Measurements from ENCODE around the gene TM7SF3.
"Not testable (repeated sequence)": the region's sequence is repeated elsewhere in the genome, so short reads cannot be mapped to it uniquely, and the experiment has no call there.

TM7SF3 gene

DNA sequence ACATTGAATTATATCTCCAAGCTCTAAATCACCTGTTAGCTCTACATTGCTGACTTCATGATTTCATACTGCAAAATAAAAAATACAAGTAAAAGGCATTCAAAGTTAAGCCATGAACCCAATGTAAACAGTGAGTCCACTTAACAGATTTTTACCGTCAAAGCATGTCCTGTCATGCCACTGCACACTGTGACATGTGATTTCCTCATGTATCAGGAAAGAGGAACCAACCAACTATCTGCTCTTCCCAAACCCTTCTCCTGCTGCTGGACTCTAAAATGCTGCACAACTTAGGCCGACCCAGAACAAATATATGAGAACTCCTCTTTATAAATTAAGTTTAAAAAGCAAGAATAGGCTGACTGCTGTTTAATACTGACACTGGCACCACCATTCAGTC, 37.5 kb downstream of the TM7SF3 start:
- no peak for DNase-seq

DNA sequence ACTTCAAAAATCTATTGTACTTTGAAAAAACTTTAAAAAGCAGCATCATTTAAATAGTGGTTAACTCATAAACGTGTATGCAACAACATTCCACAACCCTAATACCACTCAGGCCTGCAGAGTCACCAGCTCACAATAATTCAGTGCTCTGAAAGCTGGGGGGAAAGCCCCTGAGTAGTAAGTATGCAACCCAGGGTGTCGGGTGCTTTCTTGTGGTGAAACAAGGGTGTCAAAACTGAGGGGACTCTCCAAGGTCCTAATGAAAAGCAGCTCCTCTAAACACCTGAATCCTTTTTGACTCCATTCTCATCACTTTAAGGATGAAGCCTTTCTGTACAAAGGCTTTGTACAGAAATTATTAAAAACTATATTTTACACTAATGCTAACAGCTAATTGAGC, 42.2 kb downstream of the TM7SF3 start:
- no peak for DNase-seq

DNA sequence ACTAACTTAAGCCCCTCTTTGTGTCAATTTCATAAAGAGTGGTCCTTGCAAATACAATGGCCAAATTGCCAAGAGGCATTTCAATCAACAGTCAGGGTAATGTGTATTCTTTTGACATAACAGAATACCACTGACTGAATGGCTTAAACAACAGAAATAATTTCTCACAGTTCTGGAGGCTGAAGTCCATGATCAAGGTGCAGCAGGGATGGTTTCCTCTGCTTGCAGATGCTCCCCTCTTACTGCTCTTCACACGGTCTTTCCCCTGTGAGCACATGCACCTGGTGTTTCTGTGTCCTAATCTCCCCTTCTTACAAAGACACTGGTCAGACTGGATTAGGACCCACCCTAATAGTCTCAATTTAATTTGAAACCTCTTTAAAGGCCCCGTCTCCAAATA, 44.0 kb downstream of the TM7SF3 start:
- no peak for DNase-seq

DNA sequence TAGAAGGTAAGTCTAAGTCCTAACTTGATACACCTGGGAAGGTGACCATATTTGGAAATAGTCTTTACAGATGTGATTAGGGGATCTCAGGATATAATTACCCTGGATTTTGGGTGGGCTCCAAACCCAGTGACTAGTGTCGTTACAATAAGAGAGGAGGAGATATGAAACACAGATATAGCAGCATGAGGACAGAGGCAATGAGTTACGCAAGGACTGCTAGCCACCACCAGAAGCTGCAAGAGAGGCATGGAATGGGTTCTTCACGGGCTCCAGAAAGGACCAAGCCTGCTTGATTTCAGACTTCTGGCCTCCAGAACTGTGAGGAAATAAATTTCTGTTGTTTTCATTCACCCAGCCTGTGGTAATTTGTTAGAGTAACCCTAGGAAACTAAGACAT, 47.3 kb downstream of the TM7SF3 start:
- no peak for DNase-seq

DNA sequence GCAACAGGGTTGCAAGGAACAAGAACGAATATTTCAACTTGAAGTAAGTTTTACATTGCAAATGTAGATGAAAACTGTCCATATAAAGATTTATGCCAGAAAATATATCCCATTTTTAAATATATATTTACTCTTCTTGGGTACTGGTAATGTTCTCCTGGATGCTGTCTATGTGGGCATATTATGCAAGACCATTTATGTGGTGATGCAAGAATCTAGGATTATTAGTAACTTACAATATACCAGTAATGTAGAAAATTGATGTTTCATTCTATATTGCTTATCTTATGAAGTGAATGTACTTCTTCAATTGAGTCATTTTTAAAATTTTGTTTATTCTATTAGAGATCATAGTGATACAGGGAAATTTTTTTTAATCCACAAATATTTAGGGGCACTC, 50.8 kb downstream of the TM7SF3 start:
- no peak for DNase-seq

DNA sequence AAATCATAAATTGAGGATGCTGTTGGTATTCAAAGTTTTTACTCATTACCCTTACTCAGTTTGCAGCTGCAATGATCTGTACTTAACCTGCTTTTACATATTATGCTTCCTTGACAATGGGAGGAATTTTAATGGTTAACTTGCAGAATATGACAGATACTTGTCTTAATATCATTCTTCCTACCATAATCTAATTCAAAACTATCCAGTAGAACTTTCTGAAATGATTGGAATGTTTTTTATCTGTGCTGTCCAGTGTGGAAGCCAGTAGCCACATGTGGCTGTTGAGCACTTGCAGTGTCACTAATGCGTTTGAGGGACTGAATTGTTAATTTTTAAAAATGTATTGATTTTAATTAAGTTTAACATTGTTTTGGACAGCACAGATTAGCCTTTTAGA, 52.4 kb downstream of the TM7SF3 start:
- no peak for DNase-seq

DNA sequence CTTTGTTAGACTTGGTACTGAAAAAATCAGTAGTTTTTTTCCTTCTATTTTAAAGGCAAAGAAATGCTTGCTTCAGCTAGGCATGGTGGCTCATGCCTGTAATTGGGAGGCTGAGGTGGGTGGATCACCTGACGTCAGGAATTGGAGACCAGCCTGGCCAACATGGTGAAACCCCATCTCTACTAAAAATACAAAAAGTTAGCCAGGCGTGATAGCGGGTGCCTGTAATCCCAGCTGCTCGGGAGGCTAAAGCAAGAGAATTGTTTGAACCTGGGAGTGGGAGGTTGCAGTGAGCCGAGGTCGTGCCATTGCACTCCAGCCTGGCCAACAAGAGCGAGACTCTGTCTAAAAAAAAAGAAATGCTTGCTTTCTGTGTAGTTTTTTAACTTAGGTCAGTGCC, 52.8 kb downstream of the TM7SF3 start:
- DNase-seq, result not testable (repeated sequence)

DNA sequence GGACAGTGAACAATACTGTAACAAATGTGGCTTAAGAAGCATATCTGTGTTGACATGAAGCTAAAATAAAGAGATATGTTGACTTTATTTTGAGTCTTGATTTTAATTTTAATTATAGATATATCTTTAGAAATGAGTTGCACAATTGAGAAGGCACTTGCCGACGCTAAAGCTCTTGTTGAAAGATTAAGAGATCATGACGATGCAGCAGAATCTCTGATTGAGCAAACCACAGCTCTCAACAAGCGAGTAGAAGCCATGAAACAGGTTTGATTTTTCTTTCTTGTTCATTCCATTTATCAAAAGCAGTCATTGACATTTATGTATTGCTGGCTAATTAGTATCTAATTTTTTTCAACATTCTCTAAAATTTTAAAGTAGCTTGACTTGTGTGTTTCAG, 60.2 kb downstream of the TM7SF3 start:
- DNase-seq, result no peak

DNA sequence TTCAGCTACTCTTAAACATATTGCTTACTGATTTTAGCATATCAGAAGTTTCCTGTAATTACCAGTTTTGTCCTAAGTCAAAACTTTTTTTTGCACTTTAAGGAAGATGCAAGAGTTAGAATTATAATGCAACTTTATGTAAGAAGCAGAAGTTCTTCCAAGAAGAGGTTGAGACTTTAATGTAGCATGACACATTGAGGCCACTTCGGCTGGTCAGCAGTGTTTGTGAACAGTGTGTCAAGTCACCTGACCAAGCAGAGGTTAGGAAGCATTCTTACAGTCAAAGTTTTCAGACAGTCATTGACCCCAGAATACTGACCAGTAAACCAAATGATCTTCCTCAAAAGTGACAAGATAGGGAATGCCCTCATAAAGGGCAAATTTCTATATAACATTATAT, 60.7 kb downstream of the TM7SF3 start:
- DNase-seq, result no peak

DNA sequence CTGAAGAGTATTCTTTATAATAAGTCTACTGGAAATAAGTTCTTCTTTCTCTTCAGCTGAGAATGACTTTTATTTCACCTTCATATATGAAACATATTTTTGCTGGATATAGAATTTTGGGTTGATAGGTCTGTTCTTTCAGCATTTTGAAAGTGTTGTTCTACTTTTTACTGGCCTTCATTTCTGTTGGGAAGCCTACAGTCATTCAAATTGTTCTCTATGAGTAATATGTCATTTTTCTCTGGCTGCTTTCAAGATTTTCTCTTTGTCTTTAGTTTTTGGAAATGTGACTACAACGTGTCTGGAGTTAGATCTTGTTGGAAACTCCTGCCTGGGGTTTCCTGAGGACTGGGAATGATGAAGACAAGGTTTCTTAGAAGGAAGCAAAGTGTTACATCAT, 65.9 kb downstream of the TM7SF3 start:
- no peak for DNase-seq

DNA sequence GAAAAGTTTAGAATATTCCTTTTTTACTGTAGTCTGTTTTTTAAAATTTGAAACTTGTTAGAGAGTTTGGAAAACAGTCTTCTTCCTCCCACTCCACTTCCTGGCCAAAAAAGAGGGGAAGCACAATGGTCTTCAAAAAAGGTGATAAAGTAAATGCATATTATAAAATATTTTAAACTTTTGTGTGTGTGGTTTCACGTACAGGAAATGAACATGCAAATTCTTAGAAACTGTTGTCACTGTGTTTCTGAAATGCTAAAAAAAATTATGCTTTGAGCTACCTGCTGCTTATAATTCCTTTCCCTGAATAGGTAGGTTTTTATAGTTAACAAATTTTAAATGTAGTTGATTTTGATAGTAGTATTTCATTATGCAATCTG, 73.0 kb downstream of the TM7SF3 start:
- no peak for DNase-seq

DNA sequence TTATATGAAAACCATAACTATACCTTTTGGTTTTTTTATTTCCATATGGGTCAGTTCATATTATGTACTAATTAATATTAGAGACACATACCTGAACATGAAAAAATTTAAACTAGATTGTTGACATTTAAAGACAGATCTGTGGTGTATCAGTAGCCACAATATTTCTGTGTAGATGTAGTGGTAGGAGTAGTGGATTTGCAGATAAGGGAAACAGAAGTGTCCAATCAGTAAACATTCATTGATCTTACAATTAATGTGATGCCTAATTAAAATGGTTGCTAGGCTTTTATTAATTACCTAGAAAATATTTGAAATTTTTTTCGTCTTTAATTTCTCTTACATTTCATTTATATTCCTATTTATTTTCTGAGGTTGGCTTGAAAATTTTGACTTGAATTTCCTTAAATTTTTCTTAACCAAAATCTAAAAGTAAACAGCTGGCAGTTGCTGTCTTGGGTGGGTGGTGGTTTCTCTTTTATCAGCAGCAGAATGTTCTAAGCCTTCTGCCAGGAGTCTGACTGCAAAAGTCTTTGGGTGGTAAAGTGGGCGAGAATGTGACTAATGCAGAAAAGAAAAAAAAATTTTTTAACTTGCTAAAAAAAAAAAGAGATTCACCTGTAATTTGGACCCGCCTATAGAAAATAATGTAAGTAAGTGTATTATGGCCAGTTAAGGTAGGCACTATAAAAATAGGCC, 73.5 kb downstream of the TM7SF3 start:
- no peak for DNase-seq

DNA sequence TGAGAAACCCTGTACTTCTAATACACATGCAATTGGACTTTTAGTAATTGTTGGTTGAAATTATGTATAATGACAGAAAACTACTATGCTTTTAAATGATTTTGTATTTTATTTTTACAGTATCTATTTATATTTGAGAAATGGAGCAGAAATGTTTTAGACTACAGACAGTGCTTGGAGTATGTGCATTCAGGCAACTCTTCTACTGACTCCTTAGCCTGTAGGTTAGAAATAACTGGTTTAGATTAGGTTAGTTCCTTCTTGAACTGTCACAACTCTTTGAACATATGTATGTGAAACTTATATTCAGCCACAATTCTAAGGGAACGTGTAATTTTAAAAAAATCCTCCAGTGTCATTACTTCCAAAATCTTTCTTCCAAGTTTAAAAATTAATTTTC, 74.2 kb downstream of the TM7SF3 start:
- no peak for DNase-seq

DNA sequence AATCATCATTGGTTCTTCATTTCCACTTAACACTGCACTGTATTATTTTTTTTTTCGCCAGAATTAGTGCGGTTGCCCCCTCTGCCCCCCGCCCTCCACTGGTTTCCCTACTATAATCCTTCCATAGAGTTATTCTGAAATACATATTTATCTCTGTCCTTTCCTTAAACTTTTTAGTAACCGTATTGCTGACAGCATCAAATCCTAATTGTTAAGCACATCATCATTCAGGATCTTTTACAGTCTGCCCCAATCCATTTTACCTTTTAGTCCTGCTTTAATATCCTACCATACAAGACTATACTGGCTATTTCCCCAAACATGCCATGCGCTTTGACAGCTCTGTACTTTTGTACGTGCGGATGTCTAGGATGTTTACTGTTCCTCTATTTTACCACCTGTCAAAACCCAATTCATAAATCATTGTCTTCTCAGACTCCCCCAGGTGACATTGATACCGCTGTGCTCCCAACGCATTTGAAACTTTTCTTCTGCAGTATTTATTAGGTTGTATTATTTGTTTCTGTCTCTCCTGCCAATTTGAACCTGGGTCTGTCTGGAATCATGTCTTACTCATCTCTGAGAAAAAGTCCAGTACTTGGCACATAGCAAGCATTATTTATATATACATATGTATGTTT, 74.9 kb downstream of the TM7SF3 start:
- no peak for DNase-seq

DNA sequence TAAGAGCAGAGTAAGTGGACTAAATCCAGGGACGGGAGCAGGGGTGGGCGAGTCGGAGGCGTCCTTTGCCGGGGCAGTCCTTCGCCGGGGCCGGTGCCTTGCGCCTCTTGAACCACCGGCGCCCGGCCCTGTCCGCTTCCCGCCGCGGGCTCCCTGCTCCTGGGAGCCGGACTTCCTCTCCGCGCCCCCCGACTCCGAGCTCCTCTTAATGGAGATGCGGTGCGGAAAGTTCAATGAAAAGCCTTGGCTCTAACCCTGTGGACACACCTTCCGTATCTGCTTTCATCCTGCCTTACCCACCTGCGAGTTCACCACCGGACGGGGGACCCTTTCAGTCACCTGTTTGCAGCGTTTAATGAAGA, 75.5 kb downstream of the TM7SF3 start:
- DNase-seq, result no peak

DNA sequence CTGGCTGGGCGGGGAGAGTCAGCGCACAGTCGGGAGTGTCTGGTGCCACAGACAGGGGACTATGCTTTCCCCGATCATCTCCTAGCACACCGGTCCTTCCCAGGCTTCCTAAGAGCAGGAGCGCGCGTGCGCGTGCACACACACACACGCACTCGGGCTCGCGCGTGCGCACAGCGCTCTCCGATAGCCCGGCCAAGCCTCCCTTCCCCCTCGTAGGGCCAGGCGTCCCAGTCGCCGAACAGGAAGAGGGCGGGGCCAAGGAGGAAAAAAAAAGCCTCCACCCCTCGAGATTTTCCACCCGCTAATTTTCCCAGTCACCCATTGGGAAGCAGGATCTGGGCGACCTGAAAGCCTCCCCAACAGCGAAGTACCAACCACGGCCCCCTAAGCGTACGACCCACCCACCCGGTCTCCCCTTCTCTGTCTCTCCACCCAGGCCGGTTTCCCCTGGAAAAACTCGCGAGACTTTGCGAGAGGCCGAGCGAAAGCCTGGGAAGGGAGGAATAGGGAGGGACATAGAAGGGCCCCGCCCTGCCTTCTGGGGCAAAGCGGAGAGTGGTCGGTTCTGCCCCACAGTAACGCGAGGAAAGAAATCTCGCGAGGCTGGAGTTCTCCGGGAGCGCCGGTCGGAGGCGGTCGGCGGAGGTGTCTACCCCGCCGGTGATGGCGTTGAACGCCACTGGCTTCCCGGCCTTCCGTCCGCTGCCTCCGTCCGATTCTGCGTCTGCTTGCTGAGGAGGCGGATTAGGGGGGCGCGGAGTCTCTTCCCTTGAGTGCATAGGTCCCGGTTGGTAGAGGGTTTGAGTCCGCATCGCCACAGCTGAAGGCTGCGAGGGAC, 76.1 kb downstream of the TM7SF3 start, which contains the start of the genes FGFR1OP2 and INTS13:
Gene FGFR1OP2, plus strand, starts transcription at position 608 of the 838 bp plus-strand sequence. CDS start 15,689 bp downstream, outside the sequence.
Gene INTS13, minus strand, starts transcription at position 119 of the 838 bp plus-strand sequence. CDS start 1,178 bp downstream, outside the sequence.
- peak; percentile 97 to 98 for DNase-seq

DNA sequence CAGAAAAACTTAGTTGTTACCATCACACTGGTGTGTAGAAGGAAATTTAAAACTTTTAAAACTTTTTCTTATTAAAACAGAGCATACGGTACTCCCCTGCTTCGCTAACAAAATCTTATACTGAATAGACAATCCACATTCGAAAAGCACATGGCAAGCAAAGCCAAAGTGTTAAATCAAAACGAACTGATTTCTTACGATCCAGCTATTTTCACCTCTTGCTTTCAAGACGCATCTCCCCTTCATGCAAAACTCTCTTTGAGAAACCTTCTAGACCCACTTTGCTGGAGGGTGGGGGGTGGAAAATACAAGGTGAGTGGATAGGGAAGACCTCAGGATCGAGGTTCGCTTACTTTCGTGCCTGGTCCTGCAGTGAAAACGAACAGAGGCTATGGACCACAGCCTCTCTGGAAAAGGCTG, 76.7 kb downstream of the TM7SF3 start:
- no peak for DNase-seq

DNA sequence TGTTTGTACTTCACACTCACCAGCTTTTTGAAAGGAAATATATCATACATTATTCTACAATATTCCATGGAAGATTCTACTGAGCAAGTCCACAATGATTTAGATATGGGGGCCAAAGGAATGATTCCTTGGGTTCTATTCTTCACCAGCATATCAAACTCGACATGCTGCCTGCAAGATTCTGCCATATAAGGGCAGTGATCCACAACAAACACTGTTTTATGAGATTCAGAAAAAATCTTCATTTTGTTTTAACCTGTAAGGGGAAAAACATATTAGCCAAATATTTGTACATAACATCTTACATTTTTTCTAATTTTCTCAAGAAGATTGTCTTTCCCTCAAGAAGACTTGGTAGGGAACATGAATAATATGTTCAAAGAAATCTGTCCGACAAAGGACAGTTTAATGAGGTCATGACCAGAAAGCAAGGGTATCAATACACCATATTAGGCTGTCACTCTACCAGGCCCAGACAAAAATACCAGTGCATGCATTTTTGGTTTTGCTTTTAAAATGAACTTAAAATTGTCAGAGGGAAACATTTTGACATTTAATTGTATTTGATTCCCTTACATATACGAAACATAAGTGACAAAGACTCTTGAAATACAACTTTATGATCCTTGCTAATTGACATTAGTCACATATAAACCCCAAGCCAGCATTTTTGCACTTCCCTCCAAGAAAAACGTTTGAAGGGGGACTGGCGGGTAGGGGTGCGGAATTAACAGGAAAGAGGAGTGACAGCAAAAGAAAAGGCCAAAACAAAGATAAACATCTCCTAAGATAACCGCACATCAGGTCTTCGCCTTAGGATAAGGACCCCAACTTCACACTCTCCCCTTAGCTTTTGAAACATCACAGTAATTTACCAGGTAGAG, 77.4 kb downstream of the TM7SF3 start:
- no peak for DNase-seq

DNA sequence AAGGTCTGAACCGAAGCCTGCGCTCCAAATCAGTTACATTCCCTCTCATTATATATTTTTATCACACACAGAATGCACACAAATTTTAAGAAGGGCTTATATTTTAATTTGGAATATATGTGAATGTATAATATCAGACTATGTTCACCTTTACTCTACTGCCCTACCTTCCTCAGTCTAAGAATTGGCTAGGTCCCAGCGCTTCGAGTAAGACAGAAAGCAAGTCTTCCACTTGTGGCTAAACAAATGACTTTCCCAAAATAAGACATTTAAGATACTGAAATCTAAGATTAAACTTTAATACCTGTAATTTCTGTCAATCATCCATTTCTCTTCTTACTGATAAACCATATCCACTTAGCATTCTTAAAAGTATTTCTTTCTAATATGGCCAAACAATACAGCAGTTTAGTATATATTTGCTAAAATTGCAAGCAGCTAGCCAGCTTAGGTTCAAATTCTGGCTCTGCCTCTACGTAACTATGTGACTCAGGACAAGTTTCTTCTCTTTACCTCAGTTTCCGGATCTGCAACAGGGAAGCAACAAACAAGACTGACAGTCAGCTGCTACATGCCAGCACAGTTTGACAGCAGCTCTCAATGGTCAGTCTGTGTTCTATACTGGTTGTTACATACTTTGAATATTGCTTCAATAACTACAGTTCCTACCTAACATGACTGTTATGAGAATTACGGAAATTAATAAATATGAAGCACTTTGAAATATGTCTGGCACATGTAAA, 78.4 kb downstream of the TM7SF3 start:
- DNase-seq, result no peak

DNA sequence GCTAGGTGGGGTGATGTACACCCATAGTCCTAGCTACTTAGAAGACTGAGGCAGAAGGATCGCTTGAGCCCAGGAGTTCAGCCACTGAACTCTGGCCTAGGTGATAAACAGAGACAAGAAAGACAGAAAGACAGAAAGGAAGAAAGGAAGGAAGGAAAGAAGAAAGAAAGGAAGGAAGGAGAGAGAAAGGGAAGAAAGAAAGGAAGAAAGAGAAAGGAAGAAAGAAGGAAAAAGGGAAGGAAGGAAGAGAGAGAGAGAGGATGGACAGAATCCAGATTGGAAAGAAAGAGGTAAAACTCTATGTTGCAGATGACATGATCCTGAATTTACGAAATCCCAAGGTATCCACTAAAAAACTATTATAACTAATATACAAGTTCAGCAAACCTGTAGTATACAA, 84.6 kb downstream of the TM7SF3 start:
- DNase-seq, result no peak

DNA sequence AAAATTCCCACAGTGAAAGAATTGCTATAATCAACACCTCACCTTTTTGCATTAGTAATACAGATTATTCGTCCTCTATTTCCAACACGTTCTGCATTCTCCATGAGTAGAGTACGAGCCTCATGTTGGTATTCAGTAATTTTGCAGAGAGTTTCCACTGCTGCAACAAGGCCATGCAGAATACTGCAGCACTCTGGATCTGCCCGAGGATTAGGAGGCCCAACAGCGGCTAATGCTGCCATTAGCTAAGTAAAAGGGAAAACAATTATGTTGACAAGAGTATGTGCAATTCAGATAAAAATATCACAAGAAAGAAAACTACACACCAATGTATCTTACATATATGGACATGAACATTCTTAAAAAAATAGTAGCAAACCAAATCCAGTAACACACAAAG, 85.5 kb downstream of the TM7SF3 start:
- DNase-seq, result no peak

All from NCI-H187 (cell line).